HepG2 (cell line): ENCODE results near the gene CDT1. TPM values are rescaled to one million over a fixed set of nuclear protein-coding genes. Genes with fewer than 3 reads are reported as not detected.

Source experiments
- FOSL2 ChIP-seq: sonication (generic); formaldehyde crosslinking; IDR thresholded peaks from 2 replicates; pipeline ENCODE4 v1.4.0; 2020; ENCODE audit warnings: missing genetic modification reagents
- FOXP1 ChIP-seq, 2 experiments: fragments of 450-650 bp in 1 of 2; IDR thresholded peaks; 2 replicates each; pipeline ENCODE4 v1.6.1; 2017 to 2018; ENCODE audit warnings: antibody characterized with exemption in 1 of 2
- GLI4 ChIP-seq: sonication (generic); formaldehyde crosslinking; IDR thresholded peaks from 2 replicates; pipeline ENCODE4 v1.5.1; 2020; ENCODE audit warnings: missing genetic modification reagents, mild to moderate bottlenecking, moderate library complexity, borderline replicate concordance
- HHEX ChIP-seq: IDR thresholded peaks from 2 replicates; pipeline ENCODE4 v1.6.1; 2016; ENCODE audit warnings: control low read depth
- KLF16 ChIP-seq, 2 experiments: sonication (generic) in 1 of 2; formaldehyde crosslinking in 1 of 2; IDR thresholded peaks; 2 replicates each; pipeline versions ENCODE4 v1.6.1 to v1.8.0; 2016 to 2023; ENCODE audit warnings: missing genetic modification reagents in 2 of 2, missing compliant biosample characterization in 1 of 2
- KMT2B ChIP-seq: IDR thresholded peaks from 2 replicates; pipeline ENCODE4 v1.6.1; 2016; ENCODE audit warnings: missing genetic modification reagents, missing compliant biosample characterization
- MLLT10 ChIP-seq: sonication (generic); formaldehyde crosslinking; IDR thresholded peaks from 2 replicates; pipeline ENCODE4 v1.4.0; 2020; ENCODE audit warnings: missing genetic modification reagents
- MTERF4 ChIP-seq: sonication (generic); formaldehyde crosslinking; IDR thresholded peaks from 2 replicates; pipeline ENCODE4 v1.8.0; 2023; ENCODE audit warnings: mild to moderate bottlenecking, missing genetic modification reagents
- PATZ1 ChIP-seq: sonication (generic); formaldehyde crosslinking; IDR thresholded peaks from 2 replicates; pipeline ENCODE4 v1.4.0; 2020; ENCODE audit warnings: missing genetic modification reagents
- RORA ChIP-seq: sonication (generic); formaldehyde crosslinking; IDR thresholded peaks from 2 replicates; pipeline ENCODE4 v1.5.0; 2020; ENCODE audit warnings: mild to moderate bottlenecking, missing genetic modification reagents, moderate library complexity
- YEATS2 ChIP-seq: sonication (generic); formaldehyde crosslinking; IDR thresholded peaks from 2 replicates; pipeline ENCODE4 v1.4.0; 2020; ENCODE audit warnings: missing genetic modification reagents, borderline replicate concordance
- ZHX1 ChIP-seq: sonication (generic); formaldehyde crosslinking; IDR thresholded peaks from 2 replicates; pipeline ENCODE4 v1.8.1; 2022; ENCODE audit warnings: low read depth, mild to moderate bottlenecking, missing genetic modification reagents
- ZNF12 ChIP-seq: sonication (generic); formaldehyde crosslinking; IDR thresholded peaks from 2 replicates; pipeline ENCODE4 v1.5.0; 2020; ENCODE audit warnings: missing genetic modification reagents
- ZNF33B ChIP-seq: sonication (generic); formaldehyde crosslinking; IDR thresholded peaks from 2 replicates; pipeline ENCODE4 v1.5.1; 2020; ENCODE audit warnings: mild to moderate bottlenecking, missing genetic modification reagents
- ZNF431 ChIP-seq: sonication (generic); formaldehyde crosslinking; IDR thresholded peaks from 2 replicates; pipeline ENCODE4 v1.9.0; 2022; ENCODE audit warnings: missing genetic modification reagents, low read depth, mild to moderate bottlenecking, borderline replicate concordance
- ZNF607 ChIP-seq: sonication (generic); formaldehyde crosslinking; IDR thresholded peaks from 2 replicates; pipeline ENCODE4 v1.5.1; 2020; ENCODE audit warnings: missing genetic modification reagents, mild to moderate bottlenecking, borderline replicate concordance
- ZNF777 ChIP-seq: sonication (generic); formaldehyde crosslinking; IDR thresholded peaks from 2 replicates; pipeline ENCODE4 v1.4.0; 2020; ENCODE audit warnings: missing genetic modification reagents
- ZNF883 ChIP-seq: sonication (generic); formaldehyde crosslinking; IDR thresholded peaks from 2 replicates; pipeline ENCODE4 v1.5.1; 2020; ENCODE audit warnings: mild to moderate bottlenecking, missing genetic modification reagents; ENCODE audit errors: not compliant biosample characterization
- polyA plus RNA-seq, 8 experiments: library from polyadenylated mRNA; depleted of rRNA in 3 of 8; stranded (reverse) in 7 of 8; unstranded in 1 of 8; fragments of >200 nt; fragmentation: Illumina TruSeq in 4 of 8; extraction: Trizol in 4 of 8; gene quantifications; 2 replicates each; pipeline versions ENCODE4 v1.2.1 to v1.2.3, GENCODE V29; 2011 to 2016; ENCODE audit warnings: low read depth in 4 of 8, missing spikeins in 1 of 8, mixed read lengths in 1 of 8; ENCODE audit not compliant: insufficient read depth in 1 of 8
- total RNA-seq, 5 experiments: library from RNA; depleted of rRNA; stranded (reverse); fragments of >200 nt; fragmentation: Illumina TruSeq; extraction: Trizol; gene quantifications; 2 replicates each; pipeline ENCODE4 v1.2.3, GENCODE V29; 2016; ENCODE audit warnings: low read depth in 1 of 5
- TF ChIP-seq, protein P1 (sequence below): sonication (generic); formaldehyde crosslinking; IDR thresholded peaks from 2 replicates; pipeline ENCODE4 v1.4.0; 2020; ENCODE audit warnings: missing genetic modification reagents
- TF ChIP-seq, protein P2 (sequence below): sonication (generic); formaldehyde crosslinking; IDR thresholded peaks from 2 replicates; pipeline ENCODE4 v1.5.0; 2020; ENCODE audit warnings: missing genetic modification reagents

Gene CDT1
- total and polyA plus RNA-seq, 2 of the 13 experiments (the other 11 are each of a cell fraction or from before 2014, with no cell fraction given), result 23.1 to 23.8 TPM

DNA sequence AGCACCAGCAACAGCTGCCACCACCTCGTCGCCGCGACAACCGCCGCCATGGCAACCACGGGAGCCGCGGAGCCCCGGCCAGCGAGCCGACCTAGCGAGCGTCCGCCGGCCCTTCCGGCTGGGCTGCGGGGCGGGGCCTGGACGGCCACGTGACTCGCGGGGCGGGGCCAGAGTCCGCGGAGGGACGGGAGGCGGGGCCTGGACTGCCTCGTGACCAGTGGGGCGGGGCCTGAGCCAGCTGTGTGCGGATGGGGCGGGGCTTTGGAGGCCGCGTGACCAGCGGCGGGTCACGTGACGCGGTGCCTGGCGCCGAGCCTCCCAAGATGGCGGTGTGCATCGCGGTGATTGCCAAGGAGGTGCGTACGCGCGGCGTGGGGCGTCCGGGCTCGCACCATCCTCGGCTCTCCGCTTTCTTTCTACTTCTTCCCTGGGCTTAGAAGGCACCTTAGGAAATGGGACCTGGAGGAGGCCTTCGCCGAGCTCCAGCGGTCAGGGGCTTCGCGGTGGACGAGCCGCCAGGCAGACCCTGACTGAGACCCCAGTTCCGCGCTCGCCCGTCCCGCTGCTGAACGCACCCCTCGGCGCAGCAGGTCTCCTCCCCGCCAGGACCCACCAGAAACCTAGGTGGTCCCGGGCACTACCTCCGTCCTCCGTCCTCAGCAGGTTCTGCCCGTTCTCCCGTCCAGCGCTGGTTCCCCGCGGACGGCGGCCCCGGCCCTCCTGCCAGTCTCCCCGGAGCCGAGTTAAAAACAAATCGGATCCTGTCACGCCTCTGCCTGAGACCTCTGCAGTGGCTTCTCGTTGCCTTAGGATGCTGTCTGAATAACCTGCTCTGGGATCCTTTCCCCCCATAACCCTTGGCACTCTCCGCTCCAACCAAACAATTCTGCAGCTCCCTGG lies 53.5 kb downstream of the CDT1 start, which contains the start of the genes GALNS and TRAPPC2L (continued):
- TF ChIP-seq, protein P1, sequence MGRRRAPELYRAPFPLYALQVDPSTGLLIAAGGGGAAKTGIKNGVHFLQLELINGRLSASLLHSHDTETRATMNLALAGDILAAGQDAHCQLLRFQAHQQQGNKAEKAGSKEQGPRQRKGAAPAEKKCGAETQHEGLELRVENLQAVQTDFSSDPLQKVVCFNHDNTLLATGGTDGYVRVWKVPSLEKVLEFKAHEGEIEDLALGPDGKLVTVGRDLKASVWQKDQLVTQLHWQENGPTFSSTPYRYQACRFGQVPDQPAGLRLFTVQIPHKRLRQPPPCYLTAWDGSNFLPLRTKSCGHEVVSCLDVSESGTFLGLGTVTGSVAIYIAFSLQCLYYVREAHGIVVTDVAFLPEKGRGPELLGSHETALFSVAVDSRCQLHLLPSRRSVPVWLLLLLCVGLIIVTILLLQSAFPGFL (CRISPR knock-in tag), result no peak
- peak; percentile 38; the same call in 1 of the 2 replicates for TF ChIP-seq MTERF4 (CRISPR knock-in tag)
- TF ChIP-seq PATZ1 (CRISPR knock-in tag), result no peak
- TF ChIP-seq MLLT10, result no peak
- TF ChIP-seq KMT2B (CRISPR knock-in tag), result peak; percentile 57; the same call in 1 of the 2 replicates
- TF ChIP-seq, protein P2, sequence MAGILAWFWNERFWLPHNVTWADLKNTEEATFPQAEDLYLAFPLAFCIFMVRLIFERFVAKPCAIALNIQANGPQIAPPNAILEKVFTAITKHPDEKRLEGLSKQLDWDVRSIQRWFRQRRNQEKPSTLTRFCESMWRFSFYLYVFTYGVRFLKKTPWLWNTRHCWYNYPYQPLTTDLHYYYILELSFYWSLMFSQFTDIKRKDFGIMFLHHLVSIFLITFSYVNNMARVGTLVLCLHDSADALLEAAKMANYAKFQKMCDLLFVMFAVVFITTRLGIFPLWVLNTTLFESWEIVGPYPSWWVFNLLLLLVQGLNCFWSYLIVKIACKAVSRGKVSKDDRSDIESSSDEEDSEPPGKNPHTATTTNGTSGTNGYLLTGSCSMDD (CRISPR knock-in tag), result no peak
- TF ChIP-seq RORA (CRISPR knock-in tag), result no peak
- TF ChIP-seq HHEX, result peak; percentile 6; the same call in 1 of the 2 replicates
- peak; percentile 62 for TF ChIP-seq YEATS2
- TF ChIP-seq ZNF33B (CRISPR knock-in tag), result peak; percentile 64
- TF ChIP-seq ZNF883 (CRISPR knock-in tag), result peak; percentile 89
- TF ChIP-seq FOXP1 (IDR thresholded peaks at IDR 0.05), result no peak
- no peak for TF ChIP-seq FOXP1 (CRISPR knock-in tag; IDR thresholded peaks at IDR 0.05)
- peak in 1 of 2 experiments; percentile 68; a peak in 1 of 4 replicates for TF ChIP-seq KLF16 (CRISPR knock-in tag; IDR thresholded peaks at IDR 0.05)
- TF ChIP-seq ZNF12 (CRISPR knock-in tag), result no peak
- TF ChIP-seq FOSL2 (CRISPR knock-in tag), result peak; percentile 37; the same call in 1 of the 2 replicates
- TF ChIP-seq ZNF607 (CRISPR knock-in tag), result 0 out of 2 replicates have a peak, but pooled peaks have one; percentile 16
- 0 out of 2 replicates have a peak, but pooled peaks have one; percentile 70 for TF ChIP-seq ZHX1 (CRISPR knock-in tag)
- no peak for TF ChIP-seq ZNF431
- no peak; the same call in 1 of the 2 replicates for TF ChIP-seq GLI4 (CRISPR knock-in tag)
- TF ChIP-seq ZNF777 (CRISPR knock-in tag), result peak; percentile 88; the same call in 1 of the 2 replicates
